ENCODE measurements around the gene U2SURP. TPM values are rescaled to one million over a fixed set of nuclear protein-coding genes. Genes with fewer than 3 reads are reported as not detected.

Gene U2SURP
- total RNA-seq, 1 experiment from 2014 or later: 168 TPM

DNA sequence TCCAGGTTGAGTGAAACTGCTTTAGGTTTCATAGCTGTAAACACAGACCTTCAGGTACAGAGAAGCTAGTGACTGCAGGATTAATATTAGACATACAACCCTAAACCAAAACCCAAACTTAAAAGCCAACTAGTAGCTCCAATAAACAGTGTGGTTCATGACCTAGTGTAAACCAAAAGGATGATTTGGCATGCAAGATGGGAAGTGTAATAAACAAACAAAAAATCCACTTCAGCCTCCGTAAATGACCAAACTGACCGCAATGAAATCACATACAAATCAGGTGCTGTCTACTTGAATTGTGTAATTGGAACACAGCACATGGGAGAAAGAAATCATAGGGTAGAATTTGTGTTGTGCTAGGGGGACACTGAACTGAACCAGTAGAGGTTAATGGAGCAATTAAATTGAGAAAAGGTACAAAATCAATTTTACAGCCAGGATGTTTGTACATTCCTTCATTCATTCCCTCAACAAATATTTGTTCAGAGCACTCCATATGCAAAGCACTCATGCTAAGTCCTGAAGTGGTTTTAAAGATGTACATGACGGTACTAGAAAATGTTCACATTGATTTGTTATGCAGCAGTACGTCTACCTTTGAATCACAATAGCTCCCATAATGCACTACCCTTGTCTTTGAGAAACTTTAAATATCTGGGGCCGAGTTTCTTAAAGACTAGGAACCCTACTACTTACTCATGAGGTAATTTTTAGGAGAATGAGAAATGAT is 96.8 kb downstream of the U2SURP start:
- H3K23ac ChIP-seq (ENCODE audit: insufficient read length, low read depth, low read length): no peak overlapping the region
- H4K91ac ChIP-seq (ENCODE audit: insufficient read length, low read depth, low read length): no peak overlapping the region
- no peak overlapping the region for H3K4ac ChIP-seq (ENCODE audit: low read depth, low read length)
- no peaks in the 10 kb centered on the region for H3K23me2 ChIP-seq (ENCODE audit: insufficient read length, low read depth, low read length, poor library complexity, severe bottlenecking)
- H3K4me1 ChIP-seq (ENCODE audit: insufficient read depth, low read length): no peaks in the 10 kb centered on the region
- TF ChIP-seq, protein P1, sequence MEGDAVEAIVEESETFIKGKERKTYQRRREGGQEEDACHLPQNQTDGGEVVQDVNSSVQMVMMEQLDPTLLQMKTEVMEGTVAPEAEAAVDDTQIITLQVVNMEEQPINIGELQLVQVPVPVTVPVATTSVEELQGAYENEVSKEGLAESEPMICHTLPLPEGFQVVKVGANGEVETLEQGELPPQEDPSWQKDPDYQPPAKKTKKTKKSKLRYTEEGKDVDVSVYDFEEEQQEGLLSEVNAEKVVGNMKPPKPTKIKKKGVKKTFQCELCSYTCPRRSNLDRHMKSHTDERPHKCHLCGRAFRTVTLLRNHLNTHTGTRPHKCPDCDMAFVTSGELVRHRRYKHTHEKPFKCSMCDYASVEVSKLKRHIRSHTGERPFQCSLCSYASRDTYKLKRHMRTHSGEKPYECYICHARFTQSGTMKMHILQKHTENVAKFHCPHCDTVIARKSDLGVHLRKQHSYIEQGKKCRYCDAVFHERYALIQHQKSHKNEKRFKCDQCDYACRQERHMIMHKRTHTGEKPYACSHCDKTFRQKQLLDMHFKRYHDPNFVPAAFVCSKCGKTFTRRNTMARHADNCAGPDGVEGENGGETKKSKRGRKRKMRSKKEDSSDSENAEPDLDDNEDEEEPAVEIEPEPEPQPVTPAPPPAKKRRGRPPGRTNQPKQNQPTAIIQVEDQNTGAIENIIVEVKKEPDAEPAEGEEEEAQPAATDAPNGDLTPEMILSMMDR (conservative IDR thresholded peaks at IDR 0.05): no peak
- DNase-seq: no peak
- no peak overlapping the region for H3K9ac ChIP-seq (ENCODE audit: extremely low read depth, insufficient read length, low read length)
- H2BK12ac ChIP-seq (ENCODE audit: insufficient read length, low read depth, low read length): no peak overlapping the region
- no peaks in the 10 kb centered on the region for H3K79me1 ChIP-seq (ENCODE audit: insufficient read depth, low read depth, low read length, poor library complexity, severe bottlenecking)
- peaks cover 0 to 12% (median 2%) of the 10 kb centered on the region in 3 experiments; a peak in 6 of 7 replicates for H3K36me3 Mint-ChIP-seq (ENCODE audit: insufficient read depth in 1 of 3, low read depth in 3 of 3)
- no peaks in the 10 kb centered on the region for H3K9me3 ChIP-seq (ENCODE audit: control insufficient read depth, low read depth, low read length)
- H3K27ac Mint-ChIP-seq: no peak overlapping the region
- H3K14ac ChIP-seq (ENCODE audit: insufficient read depth, low read length): no peak overlapping the region
- H2BK120ac ChIP-seq (ENCODE audit: low read depth, low read length, poor library complexity, severe bottlenecking): no peak overlapping the region
- no peak overlapping the region for H4K8ac ChIP-seq (replicated peaks; ENCODE audit: insufficient read length, low read depth, low read length)
- no peaks in the 10 kb centered on the region for H3K27me3 Mint-ChIP-seq (ENCODE audit: low read depth)
- no peak overlapping the region for H4K5ac ChIP-seq (ENCODE audit: insufficient read length, low read depth, low read length)
- H3K4me3 Mint-ChIP-seq: no peak overlapping the region
- no peak overlapping the region for H3T11ph ChIP-seq (ENCODE audit: low read length)
- no peak overlapping the region for H3K27ac ChIP-seq (ENCODE audit: insufficient read length, low read depth, low read length)
- no peak overlapping the region for H3K56ac ChIP-seq (ENCODE audit: insufficient read length, low read depth, low read length)
- no peaks in the 10 kb centered on the region for H3K79me2 ChIP-seq (ENCODE audit: insufficient read depth, low read length)
- peaks cover 6 to 13% of the 10 kb centered on the region in 2 experiments; a peak in 4 of 5 replicates for H3K9me3 Mint-ChIP-seq
- no peak overlapping the region for H2BK5ac ChIP-seq (ENCODE audit: insufficient read length, low read length)
- H3K18ac ChIP-seq (ENCODE audit: insufficient read length, low read depth, low read length): no peak overlapping the region
- no peak overlapping the region for H3K4me2 ChIP-seq (ENCODE audit: insufficient read depth, insufficient read length, low read length)
- no CpG with 5 or more reads among the region's 5 CpGs for WGBS (ENCODE audit: extremely low coverage, insufficient read length, low lambda C conversion rate)
- no peaks in the 10 kb centered on the region for H3K27me3 ChIP-seq (ENCODE audit: insufficient read depth, low read length)
- peaks cover 0 to 7% of the 10 kb centered on the region in 2 experiments; a peak in 2 of 4 replicates for H3K4me1 Mint-ChIP-seq
- no peak overlapping the region for H2BK15ac ChIP-seq (ENCODE audit: low read depth, low read length)
- H2BK20ac ChIP-seq (ENCODE audit: low read depth, low read length, poor library complexity, severe bottlenecking): no peak overlapping the region
- H4K20me1 ChIP-seq (ENCODE audit: control insufficient read depth, insufficient read depth, insufficient read length): no peaks in the 10 kb centered on the region
- no peak overlapping the region for H2AK5ac ChIP-seq (ENCODE audit: insufficient read length, low read length)
- H2AFZ ChIP-seq (ENCODE audit: low read length): no peak overlapping the region

Measured in H9 (cell line).